VCaP (cell line): ENCODE data around the gene PLXNA2.

Experiments used
- H3K27ac ChIP-seq: fragments of 450-650 bp; 2 replicates; pipeline ENCODE4 v1.5.1; 2017
- CTCF ChIP-seq: fragments of 450-650 bp; conservative IDR thresholded peaks from 2 replicates; pipeline ENCODE4 v1.5.1; 2017; ENCODE audit warnings: mild to moderate bottlenecking, moderate library complexity

Gene PLXNA2

GRCh38 chr1:208254376-208254775 lies 10.2 kb upstream of the PLXNA2 start:
- no peak overlapping the region for H3K27ac ChIP-seq

GRCh38 chr1:208252836-208253576 lies 8.8 kb upstream of the PLXNA2 start:
- no peak overlapping the region for H3K27ac ChIP-seq
- TF ChIP-seq CTCF: no peak

More at GRCh38 chr1:208254376-208254775, 10.2 kb upstream of the PLXNA2 start:
- TF ChIP-seq CTCF: no peak

GRCh38 chr1:208251911-208252835 lies 8.0 kb upstream of the PLXNA2 start:
- H3K27ac ChIP-seq: no peak overlapping the region
- TF ChIP-seq CTCF: no peak

GRCh38 chr1:208251015-208251414 lies 6.8 kb upstream of the PLXNA2 start:
- no peak overlapping the region for H3K27ac ChIP-seq
- no peak for TF ChIP-seq CTCF

- no peak for TF ChIP-seq CTCF
- no peak overlapping the region for H3K27ac ChIP-seq
These were observed 6.4 kb upstream of the PLXNA2 start for GRCh38 chr1:208250613-208251012.

- no peak for TF ChIP-seq CTCF
- no peak overlapping the region for H3K27ac ChIP-seq
These were observed 5.0 kb upstream of the PLXNA2 start for GRCh38 chr1:208248991-208249696.

GRCh38 chr1:208248307-208248801 lies 4.2 kb upstream of the PLXNA2 start:
- TF ChIP-seq CTCF: no peak
- H3K27ac ChIP-seq: no peak overlapping the region
